HuH-7.5 (cell line): Measurements from ENCODE around the gene DAAM1.

ENCODE experiments used
- DNase-seq: peaks from one replicate; pipeline ENCODE4 v3.0.0; 2011; ENCODE audit warnings: low spot score

Gene DAAM1

GRCh38 chr14:59292028-59292427, 103.6 kb downstream of the DAAM1 start:
- DNase-seq: no peak

GRCh38 chr14:59292921-59293534, 104.6 kb downstream of the DAAM1 start:
- DNase-seq: no peak

- no peak for DNase-seq
Observed at GRCh38 chr14:59293935-59294661, 105.6 kb downstream of the DAAM1 start.

DNA sequence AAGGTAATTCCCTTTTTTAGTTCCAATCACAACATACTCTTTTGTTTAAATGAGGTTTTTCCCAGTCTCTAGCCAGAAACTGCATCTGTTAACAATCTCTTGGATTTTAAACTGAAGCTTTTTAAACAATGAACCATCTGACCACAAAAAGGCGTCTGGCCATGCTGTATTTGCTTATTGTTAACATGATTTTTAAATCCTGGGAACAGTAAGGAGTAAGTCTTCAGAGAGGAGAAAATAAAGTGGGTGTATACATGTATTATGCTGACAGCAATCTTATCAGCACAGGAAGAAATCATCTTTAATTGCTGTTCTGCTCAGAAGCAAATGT, 106.2 kb downstream of the DAAM1 start:
- DNase-seq: no peak

DNA sequence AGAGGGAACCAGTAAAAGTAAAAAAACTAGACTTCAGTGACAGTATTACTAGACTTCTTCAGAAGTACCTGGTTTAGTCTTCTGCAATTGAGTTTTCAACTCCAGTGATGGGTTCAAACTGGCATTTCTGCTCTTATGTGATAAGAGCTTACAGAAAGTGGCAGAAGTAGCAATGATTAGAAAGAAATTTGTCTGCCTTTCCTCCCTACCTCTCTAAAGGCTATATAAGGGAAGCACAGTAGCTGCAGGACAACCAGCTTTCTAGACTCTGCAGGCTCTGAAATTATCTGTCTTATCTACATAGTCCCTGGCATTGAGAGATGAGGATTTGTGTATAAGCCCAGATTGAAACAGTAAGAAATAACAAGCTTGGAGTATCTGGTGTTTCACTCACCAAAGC, 107.5 kb downstream of the DAAM1 start:
- no peak for DNase-seq

DNA sequence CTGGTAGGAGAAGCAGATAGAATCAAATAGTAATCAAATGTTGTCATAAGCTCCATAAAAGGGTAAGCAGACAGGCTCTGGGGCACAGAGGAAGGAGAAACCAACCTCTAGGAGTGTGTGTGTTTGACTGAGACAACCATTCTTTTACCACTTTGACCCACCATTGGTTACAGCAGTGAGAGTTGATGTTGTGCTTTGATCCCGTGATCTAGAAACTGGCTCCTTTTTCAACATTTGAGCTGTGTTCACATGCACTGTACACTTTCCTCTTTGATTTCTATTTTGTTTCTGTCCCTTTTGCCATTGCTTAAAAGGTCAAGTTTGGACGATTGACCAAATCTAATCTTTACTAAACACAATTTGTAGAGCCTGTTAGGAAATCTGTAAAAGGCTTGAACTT, 108.0 kb downstream of the DAAM1 start:
- no peak for DNase-seq

- DNase-seq: no peak
Observed at GRCh38 chr14:59297071-59297776, 108.8 kb downstream of the DAAM1 start.

- DNase-seq: no peak
Observed at GRCh38 chr14:59299731-59300130, 111.3 kb downstream of the DAAM1 start.

- DNase-seq: no peak
Observed at GRCh38 chr14:59301354-59301753, 112.9 kb downstream of the DAAM1 start.

DNA sequence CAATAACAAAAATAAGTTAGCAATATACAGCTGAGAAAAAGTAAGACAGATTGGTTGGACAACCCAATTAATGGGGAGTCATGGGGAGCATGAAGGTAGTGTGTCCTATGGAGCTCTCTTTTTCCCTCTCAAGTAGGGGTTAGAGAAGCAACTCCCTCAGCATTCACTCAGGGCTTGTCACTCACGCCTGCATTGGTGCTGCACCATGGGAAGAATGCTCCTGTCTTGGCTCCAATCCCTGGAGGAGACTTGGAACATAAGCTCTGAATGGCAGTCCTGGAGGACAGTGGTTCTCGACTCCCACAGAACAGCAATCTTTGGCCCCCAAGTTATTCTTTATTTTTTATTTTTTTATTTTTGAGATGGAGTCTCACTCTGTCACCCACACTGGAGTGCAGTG, 113.8 kb downstream of the DAAM1 start:
- DNase-seq: no peak

- no peak for DNase-seq
Observed at GRCh38 chr14:59303216-59303615, 114.7 kb downstream of the DAAM1 start.

- DNase-seq: no peak
Observed at GRCh38 chr14:59305231-59305630, 116.8 kb downstream of the DAAM1 start.

- DNase-seq: no peak
Observed at GRCh38 chr14:59305836-59306555, 117.5 kb downstream of the DAAM1 start.

GRCh38 chr14:59306775-59307174, 118.3 kb downstream of the DAAM1 start:
- no peak for DNase-seq

GRCh38 chr14:59308086-59308485, 119.6 kb downstream of the DAAM1 start:
- no peak for DNase-seq

DNA sequence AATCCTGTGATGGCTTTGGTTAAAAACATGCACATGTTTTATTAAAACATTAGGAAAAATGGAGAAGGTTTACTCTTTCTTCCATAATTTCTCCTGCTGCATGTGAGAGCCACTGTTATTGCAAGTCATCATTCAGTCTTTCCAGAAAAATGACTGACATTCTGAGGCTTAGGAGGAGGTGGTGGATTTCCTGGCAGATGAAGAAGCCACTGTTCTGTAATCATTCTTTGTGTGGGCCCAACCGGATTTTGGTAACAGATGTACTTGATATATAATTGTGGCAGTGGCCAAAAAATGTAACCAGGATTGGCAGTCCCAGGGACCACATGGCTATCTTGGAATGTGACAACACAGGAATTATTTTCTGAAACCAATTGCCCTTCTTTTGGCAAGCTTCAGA, 120.2 kb downstream of the DAAM1 start:
- DNase-seq: no peak

GRCh38 chr14:59309291-59309900, 120.9 kb downstream of the DAAM1 start:
- DNase-seq: no peak

- no peak for DNase-seq
Observed at GRCh38 chr14:59310633-59311032, 122.2 kb downstream of the DAAM1 start.

GRCh38 chr14:59311723-59312122, 123.3 kb downstream of the DAAM1 start:
- no peak for DNase-seq

DNA sequence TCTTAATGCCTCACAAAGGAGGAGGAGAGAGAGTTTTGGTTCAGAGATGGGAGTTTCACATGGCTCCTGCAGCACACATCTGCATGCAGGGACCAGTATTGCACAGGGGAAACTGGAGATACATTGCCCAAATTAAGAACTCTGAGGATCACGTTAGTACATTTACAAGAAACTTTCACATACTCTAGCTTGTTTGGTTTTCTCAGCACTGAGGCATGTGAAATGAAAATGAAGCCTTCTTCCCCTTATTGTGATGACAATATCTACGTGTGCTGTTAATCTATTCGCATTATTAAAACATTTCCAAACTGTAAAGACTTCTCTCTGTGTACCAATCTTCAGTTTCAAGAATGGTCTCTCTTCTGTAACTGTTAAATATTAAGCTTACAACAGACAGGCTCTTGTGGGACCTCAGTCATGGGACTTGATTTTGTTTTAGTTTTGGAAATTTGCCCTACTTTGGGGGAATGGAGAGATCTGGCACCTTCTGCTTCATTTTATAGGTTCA, 124.7 kb downstream of the DAAM1 start:
- no peak for DNase-seq

DNA sequence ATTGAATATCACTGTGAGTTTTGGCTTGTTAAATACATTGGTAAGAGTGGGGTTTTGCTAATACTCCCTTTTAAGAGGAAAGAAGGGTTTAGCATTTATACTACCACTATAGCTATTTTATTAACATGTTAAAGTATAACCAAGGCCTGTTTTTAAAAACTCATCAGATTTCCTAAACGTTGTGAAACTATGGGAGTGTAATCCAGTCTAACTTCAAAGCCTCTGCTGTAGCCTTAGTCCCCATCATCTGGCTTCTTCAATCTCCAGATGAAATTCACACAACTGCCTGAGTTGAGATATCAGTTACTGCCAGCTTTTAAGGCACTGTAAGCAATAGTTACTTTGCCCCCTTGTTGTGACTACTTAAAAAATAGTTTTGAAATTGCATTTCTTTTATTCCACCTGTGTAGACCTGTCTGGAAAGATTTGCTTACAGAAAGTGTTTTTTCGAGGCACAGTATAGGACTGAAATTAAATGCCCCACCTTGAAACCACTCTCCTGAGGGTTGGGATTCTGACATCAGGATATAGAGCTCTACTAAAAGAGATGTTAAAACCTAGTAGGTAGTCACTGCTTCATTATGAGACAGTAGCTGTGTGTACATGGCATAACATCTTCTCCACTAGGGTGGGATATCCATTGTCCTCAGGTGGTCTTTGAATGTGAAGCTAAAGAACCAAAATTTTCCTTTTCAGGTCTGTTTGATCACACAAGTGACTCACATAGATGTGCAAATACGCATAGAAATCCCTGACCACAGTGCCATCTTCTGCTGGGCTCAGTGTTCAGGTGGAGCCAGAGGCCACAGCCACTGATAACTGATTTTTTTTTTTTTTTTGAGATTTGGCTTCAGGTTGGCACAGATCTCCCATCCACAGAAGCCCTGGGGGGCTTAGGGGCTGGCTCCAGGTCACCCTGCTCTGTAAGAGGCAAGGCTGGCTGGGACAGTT, 125.5 kb downstream of the DAAM1 start:
- no peak for DNase-seq
